GM10266 (cell line): Measurements from ENCODE around the gene ASIC1.
A peak's percentile ranks its signal among the peaks of the same experiment; 100 is the strongest.

Source experiments
- DNase-seq: peaks from one replicate; pipeline ENCODE4 v3.0.0; 2012; ENCODE audit errors: extremely low spot score
- TF ChIP-seq, protein P1 (sequence below): IDR thresholded peaks from 2 replicates; pipeline ENCODE4 v1.5.1; 2012; ENCODE audit warnings: mild to moderate bottlenecking, low read depth; ENCODE audit not compliant: control insufficient read depth, insufficient read depth; ENCODE audit errors: missing control alignments

ASIC1 gene

GRCh38 chr12:50018968-50019367, 38.4 kb upstream of the ASIC1 start:
- TF ChIP-seq, protein P1, sequence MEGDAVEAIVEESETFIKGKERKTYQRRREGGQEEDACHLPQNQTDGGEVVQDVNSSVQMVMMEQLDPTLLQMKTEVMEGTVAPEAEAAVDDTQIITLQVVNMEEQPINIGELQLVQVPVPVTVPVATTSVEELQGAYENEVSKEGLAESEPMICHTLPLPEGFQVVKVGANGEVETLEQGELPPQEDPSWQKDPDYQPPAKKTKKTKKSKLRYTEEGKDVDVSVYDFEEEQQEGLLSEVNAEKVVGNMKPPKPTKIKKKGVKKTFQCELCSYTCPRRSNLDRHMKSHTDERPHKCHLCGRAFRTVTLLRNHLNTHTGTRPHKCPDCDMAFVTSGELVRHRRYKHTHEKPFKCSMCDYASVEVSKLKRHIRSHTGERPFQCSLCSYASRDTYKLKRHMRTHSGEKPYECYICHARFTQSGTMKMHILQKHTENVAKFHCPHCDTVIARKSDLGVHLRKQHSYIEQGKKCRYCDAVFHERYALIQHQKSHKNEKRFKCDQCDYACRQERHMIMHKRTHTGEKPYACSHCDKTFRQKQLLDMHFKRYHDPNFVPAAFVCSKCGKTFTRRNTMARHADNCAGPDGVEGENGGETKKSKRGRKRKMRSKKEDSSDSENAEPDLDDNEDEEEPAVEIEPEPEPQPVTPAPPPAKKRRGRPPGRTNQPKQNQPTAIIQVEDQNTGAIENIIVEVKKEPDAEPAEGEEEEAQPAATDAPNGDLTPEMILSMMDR: no peak
- no peak for DNase-seq

DNA sequence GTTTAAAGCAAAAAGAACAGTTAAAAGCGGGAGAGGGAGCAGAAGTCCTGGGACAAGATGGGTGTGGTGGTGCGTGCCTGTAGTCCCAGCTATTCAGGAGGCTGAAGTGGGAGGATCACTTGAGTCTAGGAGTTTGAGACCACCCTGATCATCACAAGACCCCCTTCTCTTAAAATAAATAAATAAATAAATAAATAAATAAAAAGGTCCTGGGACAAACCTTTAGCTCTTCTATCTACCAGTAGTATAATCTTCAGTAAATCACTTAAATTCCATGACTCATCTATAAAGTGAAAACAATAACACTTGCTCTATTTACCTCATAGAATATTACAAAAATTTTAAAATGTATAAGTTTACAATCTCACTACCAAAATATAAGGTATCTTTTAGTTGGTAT, 37.9 kb upstream of the ASIC1 start:
- no peak for DNase-seq
- TF ChIP-seq, protein P1: no peak

DNA sequence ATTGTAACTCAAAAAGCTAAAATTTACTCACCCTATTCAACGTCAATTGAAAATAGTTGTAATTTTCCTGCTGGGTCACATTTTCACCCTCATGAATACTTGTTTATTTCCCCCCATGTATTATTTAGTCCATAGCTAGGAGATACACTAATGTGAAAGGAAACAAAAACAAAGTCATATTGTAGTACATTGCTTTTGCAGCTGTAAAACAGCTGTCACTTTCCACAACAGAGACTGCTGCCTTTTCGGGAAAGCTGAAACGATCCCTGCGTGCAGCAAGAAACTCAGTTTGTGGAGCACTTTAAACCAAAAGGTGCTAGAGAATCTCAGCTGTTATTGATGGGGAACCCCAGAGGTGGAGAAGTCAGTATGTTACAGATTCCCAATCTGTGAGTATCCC, 36.4 kb upstream of the ASIC1 start:
- TF ChIP-seq, protein P1: no peak

GRCh38 chr12:50022903-50023302, 34.5 kb upstream of the ASIC1 start:
- TF ChIP-seq, protein P1: no peak
- no peak for DNase-seq

More for the DNA sequence above, 36.4 kb upstream of the ASIC1 start:
- DNase-seq: no peak

- TF ChIP-seq, protein P1: no peak
- no peak for DNase-seq
These were observed 33.2 kb upstream of the ASIC1 start for GRCh38 chr12:50024227-50024626.

- TF ChIP-seq, protein P1: no peak
These were observed 32.6 kb upstream of the ASIC1 start for GRCh38 chr12:50024805-50025186.

DNA sequence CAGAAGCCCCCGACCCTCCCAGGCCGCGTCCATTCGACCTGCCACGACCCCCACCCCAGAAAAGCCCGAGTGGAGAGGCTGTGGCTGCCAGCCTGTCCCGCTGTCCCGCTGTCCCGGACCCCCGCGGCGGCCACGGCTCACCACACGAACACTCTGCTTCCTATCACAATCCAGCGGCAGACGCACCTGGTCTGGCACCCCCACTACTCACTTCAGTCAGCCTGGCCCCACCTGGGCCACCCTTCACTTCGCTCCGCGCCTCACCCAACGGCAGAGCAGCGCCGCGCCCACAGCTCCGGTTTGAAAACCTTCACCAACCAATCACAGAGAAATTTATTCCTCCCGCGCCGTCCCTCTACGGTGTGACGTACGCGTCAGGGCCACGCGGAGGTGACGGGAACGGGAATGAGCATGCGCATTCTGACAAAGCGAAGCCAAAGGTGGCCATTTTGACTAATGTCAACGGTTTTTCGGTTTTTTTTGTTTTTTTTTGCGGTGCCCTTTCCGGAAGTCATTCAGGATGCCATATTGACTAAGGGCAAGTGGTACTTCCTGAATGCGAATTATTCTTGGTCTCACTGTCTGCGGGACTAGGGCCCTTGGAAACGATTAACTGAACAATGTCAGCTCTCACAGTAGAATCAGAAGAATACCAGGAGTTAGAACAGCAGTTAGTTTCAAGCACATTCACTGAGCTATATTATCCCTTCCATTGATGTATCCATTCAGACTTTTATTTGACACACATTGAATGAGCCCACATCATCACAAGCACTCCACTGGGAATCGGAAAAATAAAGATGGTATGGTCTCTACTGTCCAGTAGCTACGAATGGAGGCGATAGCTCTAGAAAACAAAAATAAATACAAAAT, 32.0 kb upstream of the ASIC1 start, which contains the start of gene RACGAP1:
Gene RACGAP1 (minus strand): TSS at position 308 of the 873 bp plus-strand sequence. CDS start 8,779 bp downstream, outside the sequence.
- TF ChIP-seq, protein P1: no peak
- DNase-seq: peak; percentile 97

More at GRCh38 chr12:50024805-50025186, 32.6 kb upstream of the ASIC1 start:
- DNase-seq: no peak
